ENCODE results near the gene TRABD2A. TPM values are rescaled to one million over a fixed set of nuclear protein-coding genes. Genes with fewer than 3 reads are reported as not detected.
A peak's percentile ranks its signal among the peaks of the same experiment; 100 is the strongest.

TRABD2A gene
- total and polyA plus RNA-seq, 2 experiments from 2014 or later, result not detected

DNA sequence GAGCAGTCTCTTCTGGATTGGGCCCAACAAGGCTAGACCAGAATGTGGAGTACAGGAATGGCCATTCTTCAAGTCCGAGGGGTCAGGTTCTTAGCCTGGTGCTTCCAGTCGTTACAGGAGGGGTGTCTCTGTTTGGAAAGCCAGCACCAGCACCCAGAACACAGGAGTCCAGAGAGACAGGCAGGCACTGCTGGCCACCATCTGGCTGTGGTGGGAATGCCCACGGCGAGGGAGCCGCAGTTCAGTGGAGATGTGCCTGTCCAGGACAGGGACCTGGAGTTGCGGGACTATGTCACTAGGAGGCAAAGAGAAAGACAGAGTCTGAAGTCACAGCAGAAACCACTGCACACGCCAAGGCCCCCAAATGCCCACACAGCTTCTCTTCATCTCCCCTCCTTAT is 59.1 kb downstream of the TRABD2A start:
- Histone ChIP-seq H3K4me1 (ENCODE audit: low read depth) (no peaks in the 10 kb centered on the region), H3K9me3 (ENCODE audit: low read depth) (no peaks in the 10 kb centered on the region), H3K36me3 (no peaks in the 10 kb centered on the region), H3K4me3 (no peak overlapping the region), H3K27me3 (no peaks in the 10 kb centered on the region), H3K27ac (no peak overlapping the region)
- TF ChIP-seq, protein P1, sequence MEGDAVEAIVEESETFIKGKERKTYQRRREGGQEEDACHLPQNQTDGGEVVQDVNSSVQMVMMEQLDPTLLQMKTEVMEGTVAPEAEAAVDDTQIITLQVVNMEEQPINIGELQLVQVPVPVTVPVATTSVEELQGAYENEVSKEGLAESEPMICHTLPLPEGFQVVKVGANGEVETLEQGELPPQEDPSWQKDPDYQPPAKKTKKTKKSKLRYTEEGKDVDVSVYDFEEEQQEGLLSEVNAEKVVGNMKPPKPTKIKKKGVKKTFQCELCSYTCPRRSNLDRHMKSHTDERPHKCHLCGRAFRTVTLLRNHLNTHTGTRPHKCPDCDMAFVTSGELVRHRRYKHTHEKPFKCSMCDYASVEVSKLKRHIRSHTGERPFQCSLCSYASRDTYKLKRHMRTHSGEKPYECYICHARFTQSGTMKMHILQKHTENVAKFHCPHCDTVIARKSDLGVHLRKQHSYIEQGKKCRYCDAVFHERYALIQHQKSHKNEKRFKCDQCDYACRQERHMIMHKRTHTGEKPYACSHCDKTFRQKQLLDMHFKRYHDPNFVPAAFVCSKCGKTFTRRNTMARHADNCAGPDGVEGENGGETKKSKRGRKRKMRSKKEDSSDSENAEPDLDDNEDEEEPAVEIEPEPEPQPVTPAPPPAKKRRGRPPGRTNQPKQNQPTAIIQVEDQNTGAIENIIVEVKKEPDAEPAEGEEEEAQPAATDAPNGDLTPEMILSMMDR (IDR thresholded peaks at IDR 0.05; ENCODE audit: low read depth, low read length), result no peak
- no peak for DNase-seq (ENCODE audit: low read depth in 1 of 2, low spot score in 1 of 2)

DNA sequence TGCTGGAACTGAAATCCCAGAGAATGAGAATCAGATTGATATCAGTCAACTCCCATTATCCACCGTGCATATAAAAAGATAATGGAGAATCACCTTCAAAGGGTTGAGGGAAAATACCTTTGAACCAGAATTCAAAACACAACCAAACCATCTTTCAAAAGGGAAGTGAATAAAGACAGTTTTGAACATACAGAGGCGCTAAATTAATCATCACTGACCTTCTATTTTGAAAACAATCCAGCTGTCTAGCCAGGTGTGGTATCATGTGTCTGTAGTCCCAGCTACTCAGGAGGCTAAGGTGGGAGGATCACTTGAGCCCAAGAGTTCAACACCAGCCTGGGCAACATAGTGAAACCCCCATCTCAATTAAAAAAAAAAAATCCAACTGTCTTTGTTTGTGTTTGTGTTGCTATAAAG is 63.6 kb downstream of the TRABD2A start:
- DNase-seq (ENCODE audit: low read depth in 1 of 2, low spot score in 1 of 2), result no peak
- TF ChIP-seq, protein P1 (IDR thresholded peaks at IDR 0.05; ENCODE audit: low read depth, low read length), result no peak
- no peak overlapping the region for H3K4me3 ChIP-seq
- H3K9me3 ChIP-seq (ENCODE audit: low read depth), result no peaks in the 10 kb centered on the region
- H3K36me3 ChIP-seq, result no peaks in the 10 kb centered on the region
- H3K4me1 ChIP-seq (ENCODE audit: low read depth), result no peaks in the 10 kb centered on the region
- H3K27ac ChIP-seq, result no peak overlapping the region
- no peaks in the 10 kb centered on the region for H3K27me3 ChIP-seq

DNA sequence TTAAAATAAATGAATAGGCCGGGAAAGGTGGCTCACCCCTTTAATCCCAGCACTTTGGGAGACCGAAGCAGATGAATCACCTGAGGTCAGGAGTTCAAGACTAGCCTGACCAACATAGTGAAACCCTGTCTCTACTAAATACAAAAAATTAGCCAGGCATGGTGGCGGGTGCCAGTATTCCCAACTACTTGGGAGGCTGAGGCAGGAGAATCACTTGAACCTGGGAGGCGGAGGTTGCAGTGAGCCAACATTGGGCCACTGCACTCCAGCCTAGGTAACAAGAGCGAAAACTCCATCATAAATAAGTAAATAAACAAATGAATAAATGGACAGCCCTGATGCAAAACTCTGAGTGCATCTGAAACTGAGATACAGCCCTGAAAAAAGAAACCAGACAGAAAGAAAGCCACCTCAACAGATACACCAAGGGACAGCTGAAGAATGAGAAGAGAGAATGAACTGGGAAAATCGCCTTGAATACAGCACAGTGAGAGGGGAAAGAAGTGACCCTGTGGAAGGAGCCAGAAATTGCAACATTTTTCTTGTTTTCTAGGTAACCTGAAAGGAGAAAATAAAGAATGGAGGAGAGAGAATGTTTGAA is 64.4 kb downstream of the TRABD2A start:
- Histone ChIP-seq H3K4me1 (ENCODE audit: low read depth) (no peaks in the 10 kb centered on the region), H3K27me3 (no peaks in the 10 kb centered on the region), H3K9me3 (ENCODE audit: low read depth) (no peaks in the 10 kb centered on the region), H3K4me3 (no peak overlapping the region), H3K27ac (no peak overlapping the region), H3K36me3 (no peaks in the 10 kb centered on the region)
- DNase-seq (ENCODE audit: low read depth in 1 of 2, low spot score in 1 of 2), result no peak
- TF ChIP-seq, protein P1 (IDR thresholded peaks at IDR 0.05; ENCODE audit: low read depth, low read length), result no peak

DNA sequence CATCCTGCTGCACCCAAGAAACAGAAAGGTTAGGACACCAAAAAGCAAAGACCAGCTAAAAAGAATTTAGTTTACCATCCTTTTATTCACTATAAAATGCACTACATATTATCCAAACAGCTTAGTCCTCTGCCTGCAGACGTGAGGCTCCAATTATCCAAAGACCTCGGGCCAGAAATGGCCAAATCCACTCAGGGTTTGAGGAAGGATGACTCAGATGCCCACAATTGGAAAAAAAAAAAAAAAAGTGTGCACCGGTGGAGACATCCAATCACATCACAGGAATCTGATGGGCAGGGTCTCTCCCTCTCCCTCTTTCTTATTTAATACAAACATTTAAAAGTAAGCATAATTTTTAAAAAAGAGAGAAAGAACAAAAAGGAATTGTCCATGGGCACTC is 65.7 kb downstream of the TRABD2A start:
- Histone ChIP-seq H3K9me3 (ENCODE audit: low read depth) (no peaks in the 10 kb centered on the region), H3K27me3 (no peaks in the 10 kb centered on the region), H3K36me3 (no peaks in the 10 kb centered on the region), H3K27ac (no peak overlapping the region), H3K4me1 (ENCODE audit: low read depth) (no peaks in the 10 kb centered on the region), H3K4me3 (no peak overlapping the region)
- TF ChIP-seq, protein P1 (IDR thresholded peaks at IDR 0.05; ENCODE audit: low read depth, low read length), result no peak
- DNase-seq (ENCODE audit: low read depth in 1 of 2, low spot score in 1 of 2), result peak in 1 of 2 donors; percentile 6

DNA sequence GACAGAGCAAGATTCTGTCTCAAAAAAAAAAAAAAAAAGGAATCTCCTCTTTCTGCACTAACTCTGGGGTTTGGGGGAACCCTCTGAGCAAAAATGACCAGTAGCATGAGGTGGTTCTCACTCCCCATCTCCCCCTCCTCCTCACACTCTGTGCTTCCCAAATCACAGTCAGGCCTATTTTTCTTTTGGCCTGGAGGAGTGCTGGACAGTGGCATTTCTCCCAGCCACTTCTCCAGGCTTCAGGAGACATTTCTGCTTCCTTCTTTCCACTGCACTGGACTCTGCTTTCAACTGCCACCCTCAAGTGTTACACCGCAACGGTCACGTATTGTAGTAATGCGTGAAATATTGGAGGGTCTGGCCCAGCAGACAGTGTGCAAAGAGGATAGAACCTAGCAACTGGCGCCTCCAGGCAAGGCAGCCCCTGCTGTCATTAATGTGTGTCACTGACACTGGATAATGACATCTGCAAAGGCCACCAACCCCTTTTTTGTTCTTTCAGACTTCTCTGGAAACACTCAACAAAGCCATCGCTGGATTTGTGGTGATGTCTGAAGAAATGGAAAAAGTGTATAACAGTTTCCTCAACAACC is 68.9 kb downstream of the TRABD2A start:
- DNase-seq (ENCODE audit: low read depth in 1 of 2, low spot score in 1 of 2), result no peak
- Histone ChIP-seq H3K9me3 (ENCODE audit: low read depth) (no peaks in the 10 kb centered on the region), H3K27ac (no peak overlapping the region), H3K27me3 (no peaks in the 10 kb centered on the region), H3K36me3 (no peaks in the 10 kb centered on the region), H3K4me3 (no peak overlapping the region), H3K4me1 (ENCODE audit: low read depth) (no peaks in the 10 kb centered on the region)
- TF ChIP-seq, protein P1 (IDR thresholded peaks at IDR 0.05; ENCODE audit: low read depth, low read length), result no peak
